Occipital lobe (tissue), 2 donors: Measurements from ENCODE around the gene VWA1. TPM values are rescaled to one million over a fixed set of nuclear protein-coding genes. Genes with fewer than 3 reads are reported as not detected.

ENCODE experiments used
- DNase-seq: peaks from one replicate; lab custom pipeline; 2025; lab: John Stamatoyannopoulos, UW
- total RNA-seq: library from RNA; depleted of rRNA; stranded (reverse); fragments of >200 nt; gene quantifications from one replicate; pipeline ENCODE4 v1.2.3, GENCODE V29; 2014

VWA1 gene, protein sequence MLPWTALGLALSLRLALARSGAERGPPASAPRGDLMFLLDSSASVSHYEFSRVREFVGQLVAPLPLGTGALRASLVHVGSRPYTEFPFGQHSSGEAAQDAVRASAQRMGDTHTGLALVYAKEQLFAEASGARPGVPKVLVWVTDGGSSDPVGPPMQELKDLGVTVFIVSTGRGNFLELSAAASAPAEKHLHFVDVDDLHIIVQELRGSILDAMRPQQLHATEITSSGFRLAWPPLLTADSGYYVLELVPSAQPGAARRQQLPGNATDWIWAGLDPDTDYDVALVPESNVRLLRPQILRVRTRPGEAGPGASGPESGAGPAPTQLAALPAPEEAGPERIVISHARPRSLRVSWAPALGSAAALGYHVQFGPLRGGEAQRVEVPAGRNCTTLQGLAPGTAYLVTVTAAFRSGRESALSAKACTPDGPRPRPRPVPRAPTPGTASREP
- total RNA-seq: 4.1 TPM

DNA sequence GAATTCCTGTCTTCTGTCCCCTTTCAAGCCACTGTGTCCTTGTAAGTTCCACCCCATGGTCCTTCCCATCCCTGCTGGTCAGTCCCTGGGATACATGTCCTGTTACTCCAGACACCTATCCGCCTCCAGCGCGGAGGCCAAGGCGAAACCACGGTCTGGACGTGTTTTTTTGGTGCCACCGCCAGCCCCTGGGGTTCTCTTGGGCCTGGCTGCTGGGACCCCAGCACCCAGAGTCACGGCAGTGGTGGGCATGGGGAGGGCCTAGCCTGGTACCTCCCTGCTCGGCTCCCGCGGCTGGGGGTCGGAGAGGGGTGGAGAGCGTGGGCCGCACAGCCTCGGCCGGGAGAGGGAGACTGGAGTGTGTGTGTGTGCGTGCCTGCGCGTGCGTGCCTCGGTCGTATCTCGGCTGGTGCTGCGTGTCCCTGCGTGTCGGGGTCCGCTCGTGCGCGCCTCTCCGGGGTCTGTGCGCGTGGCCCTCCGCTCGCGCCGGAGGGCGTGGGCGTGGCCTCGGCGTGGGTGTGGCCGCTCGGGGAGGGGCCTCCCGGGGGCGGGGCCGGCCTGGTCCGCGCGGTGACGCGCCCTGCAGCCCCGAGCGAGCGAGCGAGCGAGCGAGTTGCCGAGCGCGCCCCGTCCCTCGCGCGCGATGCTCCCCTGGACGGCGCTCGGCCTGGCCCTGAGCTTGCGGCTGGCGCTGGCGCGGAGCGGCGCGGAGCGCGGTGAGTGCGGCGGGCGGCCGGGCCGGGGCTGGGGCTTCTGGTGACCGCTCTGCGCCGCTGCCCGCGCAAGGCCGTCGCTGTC is at the start of gene VWA1:
Gene VWA1, plus strand, starts transcription at position 585 of the 798 bp plus-strand sequence. Its CDS starts 59 bp downstream, at position 644.
- no peak for DNase-seq

DNA sequence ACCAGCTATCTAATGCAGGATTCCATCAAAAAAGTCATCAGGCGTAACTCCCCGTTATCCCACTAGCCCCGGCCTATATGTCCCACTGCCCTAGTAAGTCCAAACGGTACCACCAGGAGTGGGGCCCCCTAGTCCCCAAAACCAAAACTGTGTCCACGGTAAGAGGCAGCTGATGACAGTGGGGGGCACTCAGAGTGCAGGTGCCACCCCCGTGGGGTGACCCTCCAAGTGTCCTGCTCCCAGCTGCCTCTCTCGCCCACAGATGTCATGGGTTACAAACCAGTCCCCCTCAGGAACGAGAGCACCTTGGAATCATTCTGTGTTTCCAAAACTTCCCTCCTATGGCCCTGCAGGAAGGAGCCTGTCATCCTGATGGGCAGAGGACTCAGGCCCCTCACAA is 49.6 kb upstream of the VWA1 start:
- no peak for DNase-seq

DNA sequence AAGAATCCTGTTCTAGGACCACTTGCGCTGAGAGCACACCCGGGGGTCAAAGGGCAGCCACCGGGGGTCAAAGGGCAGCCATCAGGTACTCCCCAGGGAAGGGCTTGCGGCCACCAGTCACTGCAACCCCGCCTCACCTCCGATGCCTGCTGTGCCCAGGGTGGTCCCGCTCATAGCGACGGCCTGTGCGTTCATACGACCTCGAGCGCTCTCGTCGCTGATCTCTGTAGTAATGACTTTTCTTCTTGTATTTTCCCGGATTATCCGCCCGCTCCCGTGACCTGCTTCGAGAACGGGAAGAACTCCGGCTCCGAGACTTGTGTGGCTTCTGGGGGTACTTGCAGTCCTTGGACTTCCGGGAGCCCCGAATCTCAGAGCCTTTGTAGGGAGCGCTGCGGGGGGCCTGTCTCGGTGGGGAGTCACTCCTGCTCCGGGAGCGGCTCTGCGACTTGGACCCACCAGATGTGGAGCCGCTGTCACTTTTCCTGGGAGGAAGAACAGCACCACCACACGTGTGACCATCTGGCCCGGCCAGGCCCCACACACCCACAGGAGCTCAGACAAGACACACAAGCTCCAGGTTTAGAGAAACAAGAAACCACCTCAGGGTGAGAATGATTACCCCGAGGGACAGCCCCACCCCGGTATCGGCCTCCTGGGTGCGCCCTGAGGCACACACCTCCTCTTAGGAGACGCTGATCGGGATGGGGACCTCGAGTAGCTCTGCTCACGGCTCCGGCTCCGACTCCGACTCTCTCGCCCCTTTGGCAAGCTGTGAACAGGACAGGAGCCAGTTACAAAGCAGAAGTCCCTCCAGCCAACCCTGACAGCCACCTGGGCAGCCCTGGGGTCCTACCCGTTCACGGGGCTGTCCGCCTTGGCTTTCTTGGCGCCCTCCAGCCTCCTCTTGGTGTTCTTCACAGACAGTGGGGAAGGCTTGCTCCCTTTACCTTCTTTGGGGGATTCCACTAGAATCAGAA is 48.1 kb upstream of the VWA1 start:
- DNase-seq: no peak

DNA sequence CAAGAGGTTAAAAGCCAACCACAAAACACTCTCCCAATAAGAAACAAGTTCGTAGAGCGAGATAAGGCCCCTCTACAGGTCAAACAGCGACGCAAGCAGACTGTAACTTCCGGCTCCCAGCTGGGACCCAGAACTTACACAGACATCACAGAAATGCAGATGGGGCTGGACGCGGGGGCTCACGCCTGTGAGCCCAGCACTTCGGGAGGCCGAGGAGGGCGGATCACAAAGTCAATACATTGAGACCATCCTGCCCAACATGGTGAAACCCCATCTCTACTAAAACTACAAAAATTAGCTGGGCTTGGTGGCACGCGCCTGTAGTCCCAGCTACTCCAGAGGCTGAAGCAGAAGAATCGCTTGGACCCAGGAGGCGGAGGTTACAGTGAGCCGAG is 47.4 kb upstream of the VWA1 start:
- no peak for DNase-seq

DNA sequence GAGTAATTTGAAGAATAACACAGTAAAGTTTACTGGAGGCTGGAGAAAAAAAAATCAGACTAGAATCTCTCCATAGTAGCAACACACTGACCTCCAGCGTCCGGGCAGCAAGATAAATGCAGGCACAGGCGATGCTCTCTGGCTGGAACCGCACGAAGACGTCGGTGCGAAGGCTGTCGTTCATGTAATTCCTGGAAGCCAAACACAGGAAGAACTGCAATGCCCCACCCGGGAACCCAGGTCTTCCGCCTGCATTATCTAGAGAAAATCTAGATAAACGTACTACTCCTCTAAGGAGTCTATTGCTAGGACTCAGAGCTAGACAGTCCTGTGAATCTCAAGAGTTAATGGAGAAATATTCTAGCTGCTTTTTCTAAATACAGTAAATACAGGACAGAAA is 44.8 kb upstream of the VWA1 start:
- no peak for DNase-seq

DNA sequence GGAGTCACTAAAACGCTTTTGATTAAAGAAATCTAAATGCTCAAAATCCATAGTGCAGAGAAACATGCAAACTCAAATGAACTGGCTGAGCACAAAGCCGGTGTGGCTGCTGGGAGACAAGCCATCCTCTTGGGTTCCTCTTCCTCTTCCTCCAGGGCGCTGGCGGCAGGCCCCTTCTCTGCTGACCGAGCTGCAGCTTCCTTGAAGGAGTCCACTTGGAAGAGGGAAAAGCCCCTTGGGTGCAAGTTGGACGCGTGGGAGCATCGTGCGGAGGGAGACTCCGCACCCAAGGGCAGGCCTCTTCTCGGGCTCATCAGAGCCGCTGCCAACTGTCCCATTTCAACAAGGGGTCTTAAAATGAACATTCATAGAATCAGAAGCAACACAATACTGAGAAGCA is 44.3 kb upstream of the VWA1 start:
- DNase-seq: no peak

DNA sequence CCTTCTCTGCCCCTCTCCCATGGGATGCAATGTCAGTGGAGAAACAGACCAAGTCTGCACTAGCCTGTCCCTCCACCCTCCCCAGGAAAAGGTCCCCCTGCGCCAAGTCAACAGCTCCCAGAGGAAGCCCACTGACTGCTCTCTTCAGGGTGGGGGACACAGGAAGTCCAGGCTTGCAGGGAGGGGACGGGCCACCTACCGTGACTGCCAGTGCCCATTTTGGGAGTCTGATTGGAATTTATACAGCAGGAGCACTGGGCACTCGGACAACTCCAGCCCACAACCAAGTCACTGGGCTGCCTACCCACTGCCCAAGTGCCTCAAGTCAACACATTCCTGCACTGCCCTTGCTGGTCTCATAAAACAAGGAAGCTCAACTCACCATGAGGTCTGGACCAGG is 42.5 kb upstream of the VWA1 start:
- no peak for DNase-seq

DNA sequence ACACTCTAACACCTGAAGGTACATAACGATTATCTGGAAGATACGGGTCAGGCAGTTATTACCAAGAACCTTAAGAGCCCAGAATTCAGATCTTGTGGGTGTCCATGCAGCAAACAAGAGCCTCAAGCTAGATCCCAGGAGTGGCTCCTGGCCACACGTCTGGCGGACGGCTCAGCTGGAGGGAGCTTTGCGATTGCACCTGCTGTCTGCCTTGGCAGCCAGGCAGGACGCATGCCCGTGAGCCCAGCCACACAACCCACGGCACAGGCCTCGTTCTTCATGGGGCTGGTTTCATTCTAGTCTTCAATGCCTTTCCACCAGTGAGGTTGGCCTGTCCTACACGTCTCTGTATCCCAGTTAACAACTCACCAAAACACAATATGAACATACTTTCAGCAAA is 42.1 kb upstream of the VWA1 start:
- DNase-seq: no peak

DNA sequence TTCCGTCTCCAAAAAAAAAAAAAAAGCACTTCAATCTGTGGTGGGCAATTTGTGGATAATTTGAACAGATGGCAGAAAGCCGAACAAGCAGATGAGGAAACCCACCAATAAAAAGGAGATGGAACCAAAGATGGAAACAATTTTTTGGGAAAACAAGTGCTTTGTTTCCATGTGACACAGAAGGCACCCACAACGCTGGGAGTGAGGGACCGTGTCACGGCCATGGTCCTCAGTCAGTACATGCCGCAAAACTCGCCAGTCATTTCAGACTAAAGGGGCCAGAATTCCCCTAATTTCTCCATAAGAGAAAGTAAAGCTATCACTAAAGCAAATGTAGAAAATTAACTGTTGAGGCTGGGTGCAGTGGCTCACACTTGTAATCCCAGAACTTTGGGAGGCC is 41.4 kb upstream of the VWA1 start:
- no peak for DNase-seq

DNA sequence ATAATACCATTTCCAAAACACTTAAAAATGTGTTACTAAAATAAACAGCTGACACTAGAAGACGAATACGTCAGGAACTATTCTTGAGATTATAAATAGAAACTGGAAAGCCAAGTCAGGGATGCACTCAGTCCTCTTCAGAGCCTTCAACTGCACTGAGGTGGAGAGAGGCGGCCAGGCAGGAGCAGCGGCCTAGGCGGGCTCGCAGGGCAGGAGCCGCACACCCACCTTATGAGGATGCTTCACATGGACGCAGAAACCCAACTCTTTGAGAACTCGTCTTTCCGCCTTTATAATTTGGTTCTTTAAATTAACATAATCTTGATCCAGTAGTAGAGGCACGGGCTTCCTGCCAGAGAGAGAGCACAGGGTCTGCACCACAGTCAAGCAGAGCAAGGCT is 40.3 kb upstream of the VWA1 start:
- DNase-seq: no peak

DNA sequence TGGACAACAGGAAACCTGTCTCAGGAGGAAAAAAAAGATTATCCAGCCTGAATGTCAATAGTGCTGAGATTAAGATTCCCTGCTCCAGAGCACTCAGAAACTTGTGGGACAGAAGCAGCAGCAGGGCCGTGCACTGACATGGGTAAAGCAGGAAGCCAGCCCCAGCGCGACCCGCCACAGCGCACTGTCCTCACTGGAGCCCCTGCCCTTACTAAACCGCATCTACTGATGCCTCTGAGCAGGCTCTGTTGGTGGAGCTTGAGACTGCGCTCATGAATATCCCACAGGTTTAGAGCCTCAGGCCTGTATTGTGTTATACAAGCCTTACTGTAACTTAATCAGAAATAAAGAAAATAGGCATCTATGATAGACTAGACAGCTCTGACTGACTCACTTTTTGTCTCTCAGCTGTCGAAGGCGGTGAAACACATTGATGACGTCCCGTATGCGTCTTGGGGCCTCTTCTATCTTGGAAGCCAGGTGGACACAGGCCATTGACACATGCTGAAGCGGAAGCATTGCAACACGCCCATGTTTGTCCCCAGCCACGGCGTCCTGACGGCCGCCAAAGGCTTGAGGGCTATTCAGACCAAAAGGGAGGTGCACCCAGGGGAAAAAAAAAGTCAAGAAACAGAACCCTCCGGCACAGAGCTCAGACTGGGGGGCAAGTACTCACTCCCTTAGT is 37.5 kb upstream of the VWA1 start:
- no peak for DNase-seq

DNA sequence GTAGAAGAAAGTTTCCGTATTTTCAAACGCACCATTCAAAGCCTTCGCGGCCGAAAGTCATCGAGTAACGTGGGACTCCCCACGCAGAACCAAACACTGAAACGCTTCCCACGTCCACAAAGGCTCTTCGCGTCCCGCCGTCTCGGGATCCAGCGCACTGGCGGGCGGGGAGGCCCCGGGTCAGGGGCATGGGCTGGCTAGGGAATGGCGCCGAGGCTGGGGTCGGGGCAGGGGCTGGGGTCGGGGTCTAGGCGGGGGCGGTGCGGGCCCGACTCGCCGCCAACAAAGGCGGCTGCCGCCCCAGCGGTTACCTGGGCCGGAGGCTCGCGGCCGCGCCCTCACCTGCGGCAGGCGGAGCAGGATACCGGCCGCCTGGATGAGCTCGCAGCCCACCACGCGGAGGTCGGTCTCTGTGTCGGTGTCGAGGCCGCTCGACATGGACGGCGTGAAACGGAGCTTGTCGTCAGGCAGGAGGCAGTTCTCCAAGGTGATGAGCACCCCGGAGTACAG is 36.8 kb upstream of the VWA1 start:
- no peak for DNase-seq

DNA sequence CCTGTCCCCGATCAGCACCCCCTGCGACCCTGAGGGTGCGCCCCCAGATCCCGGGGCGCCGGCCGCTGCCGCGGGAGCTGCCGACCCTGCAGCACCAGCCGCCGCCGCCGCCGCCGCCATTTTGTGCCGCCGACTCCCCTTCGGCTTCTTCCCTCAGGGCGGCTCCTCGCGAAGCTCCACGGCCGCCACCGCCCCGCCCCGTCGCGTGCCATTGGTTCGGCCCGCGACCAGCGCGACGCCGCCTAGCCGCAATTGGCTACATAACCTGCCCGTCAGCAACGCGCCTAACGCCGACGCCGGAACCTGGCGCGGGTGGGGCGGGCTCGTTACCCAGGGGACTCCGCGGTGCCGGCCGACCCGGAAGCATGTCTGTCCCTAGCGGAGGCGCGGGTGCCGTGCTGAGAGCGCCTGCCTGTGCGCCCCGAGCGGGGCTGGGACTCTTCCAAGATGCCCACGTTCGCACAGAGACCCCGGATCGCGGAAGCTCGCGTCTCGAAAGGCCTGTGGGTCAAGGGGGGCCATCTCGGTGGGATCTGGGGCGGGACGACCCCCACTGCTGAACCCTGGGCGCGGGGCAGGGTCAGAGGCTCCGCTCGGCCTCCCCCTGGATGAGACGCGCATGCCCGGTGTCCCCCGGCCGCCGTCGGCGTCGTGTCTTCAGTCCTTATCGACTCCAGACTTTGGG is 36.2 kb upstream of the VWA1 start, which contains the start of gene CCNL2:
Gene CCNL2, minus strand, starts transcription at position 149 of the 685 bp plus-strand sequence. Its CDS starts 29 bp downstream, at position 120.
- peak; percentile 96 for DNase-seq

DNA sequence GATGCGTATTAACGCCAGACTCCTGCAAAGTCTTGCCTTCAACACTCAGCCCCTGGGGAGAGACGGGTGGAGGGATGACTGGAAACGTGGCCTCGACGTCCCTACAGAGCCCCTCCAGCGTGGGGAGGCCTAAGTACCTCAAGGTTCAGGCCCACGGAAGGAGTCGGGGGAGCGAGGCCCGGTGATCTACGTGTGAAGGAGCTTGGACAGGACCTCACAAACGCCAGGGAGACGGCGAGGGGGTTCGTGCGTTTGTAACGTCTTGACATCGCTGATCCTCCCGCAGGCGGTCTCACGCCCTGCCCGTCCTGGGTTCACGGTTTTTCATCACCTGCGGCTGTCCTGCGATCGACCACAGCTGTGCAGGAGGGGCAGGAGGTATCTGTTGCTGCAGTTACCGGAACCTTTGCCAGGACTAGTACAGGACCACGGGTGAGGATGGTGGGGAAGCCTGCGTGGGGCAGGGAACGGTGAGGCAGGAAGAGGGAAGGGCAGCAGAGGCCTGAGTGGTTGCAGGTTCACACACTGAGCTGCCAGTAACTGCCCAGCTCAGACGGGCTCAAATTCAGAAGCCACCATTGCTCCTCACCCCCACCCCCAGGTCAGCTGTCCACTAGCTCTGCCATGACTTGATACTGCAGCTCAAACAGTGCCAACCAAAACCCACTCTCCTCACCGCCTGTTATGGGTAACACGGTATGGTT is 35.5 kb upstream of the VWA1 start:
- DNase-seq: no peak

DNA sequence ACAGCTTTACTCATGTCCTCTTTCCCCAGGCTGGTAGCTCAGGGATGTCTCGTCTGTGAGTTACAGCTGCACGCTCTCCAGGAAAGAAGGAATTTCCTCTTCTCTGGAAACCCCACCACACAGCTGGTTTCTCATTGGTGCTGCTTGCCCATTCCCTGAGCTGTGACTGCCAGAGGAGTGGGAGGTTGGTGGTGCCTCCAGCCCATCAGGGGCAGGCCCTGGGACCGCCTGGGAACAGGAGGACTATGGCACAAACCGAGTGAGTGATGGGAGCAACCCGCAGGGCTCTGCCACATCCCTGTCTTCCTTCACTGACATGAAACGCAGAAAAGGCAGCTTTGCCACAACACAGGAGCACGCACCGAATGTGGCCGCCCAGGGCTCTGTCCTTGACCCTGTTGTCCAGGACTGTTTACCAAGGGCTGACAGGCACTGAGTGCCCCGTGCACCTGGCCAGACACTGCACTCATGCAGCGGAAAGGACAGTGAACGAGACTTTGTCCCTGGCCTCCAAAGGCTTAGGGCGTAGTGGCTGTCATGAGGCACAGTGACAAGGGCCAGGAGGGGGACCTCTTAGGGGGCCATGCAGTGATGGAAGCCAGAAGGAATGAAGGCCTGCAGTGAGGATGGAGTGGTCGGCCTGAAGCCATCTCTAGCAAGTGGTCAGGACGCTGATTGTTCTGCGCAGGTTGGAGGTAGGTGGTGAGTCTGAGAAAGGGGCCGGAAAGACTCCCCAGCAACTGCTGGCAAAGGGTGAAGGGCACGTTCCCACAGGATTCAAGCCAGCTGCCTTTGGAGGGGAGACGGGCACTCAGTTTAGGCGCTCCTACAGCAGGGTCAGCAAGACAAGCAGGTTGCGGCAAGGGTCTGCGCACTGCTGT is 34.7 kb upstream of the VWA1 start:
- DNase-seq: no peak

DNA sequence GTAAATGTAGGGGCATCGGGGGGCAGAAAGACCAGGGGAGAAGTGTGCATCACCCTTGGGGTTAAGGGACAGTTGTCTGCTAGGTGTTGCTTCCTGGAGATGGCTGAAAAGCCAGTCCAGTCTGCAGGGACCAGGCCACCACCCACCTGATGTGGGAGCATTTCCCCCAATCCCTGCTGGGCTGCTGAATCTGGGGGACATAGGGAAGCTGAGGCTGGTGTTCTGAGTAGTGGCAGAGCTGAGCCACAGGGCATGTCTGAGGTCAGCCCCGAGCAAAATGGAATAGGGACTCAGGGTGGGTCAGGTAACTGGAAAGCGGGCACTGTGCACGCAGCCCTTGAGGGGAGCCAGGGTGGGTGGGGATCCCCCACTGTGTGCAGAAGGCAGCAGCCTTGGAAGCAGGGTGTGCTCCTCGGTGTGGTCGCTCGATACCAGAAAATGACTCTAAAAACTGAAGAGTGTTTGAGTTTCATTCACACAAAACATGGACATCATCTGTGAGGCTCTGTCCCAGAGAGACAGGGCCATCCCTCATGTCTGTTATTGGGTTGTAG is 34.0 kb upstream of the VWA1 start:
- no peak for DNase-seq

DNA sequence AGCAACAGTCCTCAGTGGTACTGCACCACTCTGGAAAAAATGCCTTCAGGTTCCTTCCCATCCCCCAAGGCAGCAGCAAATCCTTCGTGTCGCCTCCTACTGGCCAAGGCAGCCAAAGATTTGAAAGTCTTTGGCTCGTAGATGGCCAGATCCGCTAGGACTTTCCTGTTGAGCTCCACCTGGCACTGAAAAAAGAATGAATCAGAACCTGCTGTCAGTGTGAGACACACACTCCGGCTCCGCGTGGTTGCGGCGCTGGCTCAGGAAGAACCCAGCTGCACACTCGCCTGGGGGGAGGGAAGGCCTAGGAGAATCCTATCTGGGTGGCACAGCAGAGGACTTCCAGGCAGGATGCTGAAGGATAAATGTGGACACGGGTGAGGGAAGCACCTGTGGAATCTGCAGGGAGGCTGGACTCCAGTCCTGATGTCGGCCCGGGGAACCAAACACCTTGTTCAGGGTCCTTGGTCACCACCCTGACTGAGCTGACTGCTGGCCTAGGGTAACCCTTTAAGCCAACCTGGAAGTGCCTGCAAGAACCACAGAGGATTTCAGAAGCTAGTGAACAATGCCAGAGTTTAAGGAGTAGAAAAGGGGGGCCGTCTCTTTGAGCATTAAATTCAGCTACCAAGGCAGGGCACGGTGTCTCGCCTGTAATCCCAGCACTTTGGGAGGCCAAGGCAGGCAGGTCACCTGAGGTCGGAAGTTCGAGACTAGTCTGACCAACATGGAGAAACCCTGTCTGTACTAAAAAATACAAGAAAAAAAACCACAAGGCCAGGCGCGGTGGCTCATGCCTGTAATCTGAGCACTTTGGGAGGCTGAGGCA is 33.2 kb upstream of the VWA1 start:
- DNase-seq: no peak
